ENCODE results near the gene RANBP9.

- TF ChIP-seq CTCF (IDR thresholded peaks at IDR 0.05) (no peak), POLR2A (IDR thresholded peaks at IDR 0.05) (no peak)
These were observed 44.0 kb downstream of the RANBP9 start for GRCh38 chr6:13667655-13668054.

Measured in body of pancreas (tissue), 4 donors.